Measurements from ENCODE around the gene CYP2W1. TPM values are rescaled to one million over a fixed set of nuclear protein-coding genes. Genes with fewer than 3 reads are reported as not detected.

CYP2W1 gene
- polyA plus RNA-seq, 4 donors = 1.3 to 6.4 (median 2.0) TPM

DNA sequence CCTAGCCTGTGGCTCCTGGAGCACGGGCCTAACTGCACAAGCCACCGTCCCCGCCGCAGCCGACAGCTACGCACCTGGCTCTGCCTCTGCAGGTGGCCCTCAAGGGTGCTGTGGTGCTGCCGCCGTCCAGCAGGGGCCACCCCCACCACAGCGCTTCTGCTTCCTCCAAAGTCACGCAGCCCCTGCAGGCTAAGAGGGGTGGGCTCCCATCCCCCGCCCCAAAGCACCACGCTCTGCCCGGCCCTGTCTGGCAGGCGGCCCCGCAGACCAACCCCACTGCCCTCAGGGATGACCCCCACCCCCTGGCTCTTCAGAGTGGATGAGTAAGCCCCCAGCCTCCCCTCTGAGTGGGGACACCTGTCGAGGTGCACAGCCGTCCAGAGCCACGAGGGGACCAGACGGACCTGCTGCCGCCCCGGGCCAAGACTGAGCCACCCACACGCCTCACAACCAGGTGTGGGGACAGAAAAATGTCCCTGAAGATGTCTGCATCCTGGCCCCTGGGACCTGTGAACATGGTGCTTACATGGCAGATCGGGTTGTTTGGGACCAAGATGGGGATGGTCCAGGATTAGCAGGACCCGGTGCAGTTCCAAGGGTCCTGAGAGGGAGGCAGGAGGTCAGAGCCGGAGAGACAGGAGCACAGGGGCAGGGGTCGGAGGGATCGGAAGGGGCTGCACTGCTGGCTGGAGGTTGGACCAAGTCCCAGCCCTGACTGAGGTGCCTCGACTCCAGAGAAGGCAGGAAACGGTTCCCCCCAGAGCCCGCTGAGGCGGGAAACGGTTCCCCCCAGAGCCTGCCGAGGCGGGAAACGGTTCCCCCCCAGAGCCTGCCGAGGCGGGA, 19.5 kb upstream of the CYP2W1 start:
- no peak for DNase-seq (ENCODE audit: low read depth in 4 of 4, low spot score in 3 of 4)

DNA sequence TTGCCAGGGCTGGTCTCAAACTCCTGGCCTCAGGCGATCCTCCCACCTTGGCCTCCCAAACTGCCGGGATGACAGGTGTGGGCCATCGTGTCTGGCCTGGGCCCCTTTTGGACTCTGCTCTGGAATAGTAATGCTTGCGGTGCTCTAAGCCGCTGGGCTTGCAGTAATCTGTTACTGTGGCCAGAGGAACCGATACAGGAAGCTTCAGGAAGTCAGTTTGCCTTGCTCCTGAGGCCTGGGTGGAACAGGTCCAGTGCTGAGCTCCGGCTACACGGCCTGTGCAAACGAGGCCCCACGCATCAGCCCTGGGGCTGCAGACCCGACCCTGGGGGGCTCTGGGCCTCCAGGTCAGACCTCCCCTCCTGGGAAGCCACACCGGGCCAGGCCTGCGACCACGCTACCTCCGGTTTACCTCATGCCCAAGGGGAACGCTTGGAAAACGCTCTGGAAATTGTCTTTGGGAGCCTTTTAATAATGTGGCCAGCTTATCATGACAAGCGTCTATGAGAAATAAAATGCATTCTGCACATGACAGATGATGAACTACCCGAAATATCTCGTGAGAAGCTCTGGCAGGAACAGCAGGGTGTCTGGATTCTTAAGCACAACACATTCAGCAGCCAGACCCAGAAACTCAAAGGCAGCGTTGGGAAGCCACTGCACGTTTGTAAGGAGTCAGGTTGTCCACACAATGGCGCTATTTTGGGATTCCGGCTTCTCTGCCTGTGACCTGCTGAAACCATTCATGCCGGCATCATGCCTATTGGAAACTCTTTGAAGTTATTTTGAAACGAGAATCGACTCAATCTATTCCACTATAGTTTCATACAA, 18.4 kb upstream of the CYP2W1 start:
- no peak for DNase-seq (ENCODE audit: low read depth in 4 of 4, low spot score in 3 of 4)

DNA sequence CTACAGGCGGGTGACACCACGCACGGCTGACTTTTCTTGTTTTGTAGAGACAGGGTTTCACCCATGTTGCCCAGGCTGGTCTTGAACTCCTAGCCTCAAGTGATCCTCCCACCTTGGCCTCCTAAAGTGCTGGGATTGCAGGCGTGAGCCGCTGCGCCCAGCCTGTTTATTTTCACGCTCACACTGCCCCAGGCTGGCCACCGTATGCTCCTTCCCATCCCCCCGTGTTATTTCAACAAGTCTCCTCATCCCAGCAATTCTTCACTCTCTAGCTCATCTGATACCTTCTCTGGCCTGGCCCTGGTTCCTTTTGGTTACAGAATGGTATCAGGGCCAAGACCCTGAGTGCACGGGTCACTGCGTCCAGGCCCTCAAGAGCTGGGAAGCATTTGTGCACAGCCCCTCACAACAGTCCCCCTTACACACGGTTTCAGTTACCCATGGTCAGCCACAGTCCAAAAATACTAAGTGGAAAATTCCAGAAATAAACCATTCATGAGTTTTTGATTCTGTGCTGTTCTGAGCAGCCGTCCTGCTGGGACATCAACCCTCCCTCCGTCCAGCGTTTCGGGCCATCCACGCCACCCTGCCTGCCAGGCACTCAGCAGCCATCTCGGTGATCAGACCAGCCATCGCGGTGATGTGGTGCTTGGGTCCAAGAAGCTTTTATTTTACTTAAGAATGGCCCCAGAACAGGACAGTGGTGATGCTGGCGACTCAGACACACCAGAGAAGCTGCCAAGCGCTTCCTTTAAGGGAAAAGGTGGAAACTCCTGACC, 16.5 kb upstream of the CYP2W1 start:
- no peak for DNase-seq (ENCODE audit: low read depth in 4 of 4, low spot score in 3 of 4)

DNA sequence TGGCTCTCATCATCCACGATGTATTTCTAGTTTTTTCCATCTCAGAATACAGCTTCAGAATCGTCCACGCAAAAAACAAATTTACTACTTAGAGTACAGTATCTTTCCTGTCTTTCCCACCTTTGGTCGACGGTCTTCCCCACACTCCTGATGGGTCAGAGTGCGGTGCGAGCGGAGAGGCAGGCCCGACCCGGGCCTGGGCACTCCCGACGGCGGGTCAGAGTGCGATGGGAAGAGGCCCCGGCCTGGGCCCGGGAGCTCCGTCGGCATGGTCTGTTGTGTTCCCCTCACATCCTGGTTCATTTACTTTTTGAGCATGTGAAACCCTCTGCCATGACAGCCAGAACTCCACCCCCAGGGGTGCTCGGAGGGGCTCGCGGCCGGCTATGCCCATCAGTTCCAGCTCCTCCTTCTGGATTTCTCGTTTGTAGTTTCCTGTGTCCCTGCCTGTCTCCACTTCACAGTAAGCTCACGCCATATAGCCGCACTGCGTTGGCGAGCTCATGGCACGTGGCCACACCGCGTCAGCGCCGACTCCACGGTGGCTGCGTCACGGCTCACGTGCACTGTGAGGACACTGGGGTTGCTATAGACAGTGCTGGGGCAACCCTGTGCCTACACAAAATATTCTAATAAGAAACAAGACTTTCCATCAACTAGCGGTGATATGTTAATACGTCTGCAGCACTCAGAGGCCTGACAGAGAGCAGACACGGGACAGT, 15.5 kb upstream of the CYP2W1 start:
- DNase-seq (ENCODE audit: low read depth in 4 of 4, low spot score in 3 of 4) = no peak

DNA sequence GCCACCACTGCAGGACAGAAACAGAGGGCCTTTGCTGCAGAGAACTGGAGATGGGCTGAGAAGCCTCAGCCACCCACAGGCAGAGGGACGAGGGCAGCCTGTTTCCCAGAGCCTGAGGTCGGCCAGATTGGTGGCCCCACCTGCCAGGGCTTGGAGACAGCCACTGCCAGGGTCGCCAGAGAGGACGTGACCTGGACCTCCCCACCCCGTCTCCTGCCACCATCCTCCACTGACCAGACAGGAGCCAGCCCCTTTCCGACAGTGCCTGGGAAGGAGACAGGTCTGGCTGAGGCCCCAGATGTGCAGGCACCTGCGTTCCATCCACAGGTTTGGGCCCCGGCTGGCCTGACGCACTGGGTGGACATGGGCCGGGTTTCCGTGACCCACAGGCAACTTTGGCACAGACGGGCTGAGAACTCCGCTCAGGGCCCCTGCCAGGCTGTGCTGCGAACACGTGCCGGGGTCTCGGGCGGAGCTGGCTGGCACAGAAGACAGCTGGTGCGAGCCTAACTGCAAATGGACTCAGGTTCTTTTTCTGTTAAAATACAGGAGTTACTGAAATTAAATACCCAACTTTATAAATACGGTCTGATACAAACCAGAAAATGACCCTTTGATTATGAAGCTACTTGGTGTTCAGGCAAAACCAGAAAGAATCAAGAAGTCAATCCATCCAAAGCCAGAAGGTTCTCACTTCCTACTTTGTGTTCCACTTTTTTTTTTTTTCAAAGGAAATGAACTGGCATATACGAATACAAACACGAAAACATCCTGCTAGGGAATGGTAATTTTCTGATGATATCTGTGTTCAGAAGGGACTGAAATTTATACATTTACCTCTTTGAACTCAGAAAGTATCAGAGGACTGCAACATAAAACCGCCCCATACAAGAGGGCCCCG, 14.5 kb upstream of the CYP2W1 start:
- no peak for DNase-seq (ENCODE audit: low read depth in 4 of 4, low spot score in 3 of 4)

DNA sequence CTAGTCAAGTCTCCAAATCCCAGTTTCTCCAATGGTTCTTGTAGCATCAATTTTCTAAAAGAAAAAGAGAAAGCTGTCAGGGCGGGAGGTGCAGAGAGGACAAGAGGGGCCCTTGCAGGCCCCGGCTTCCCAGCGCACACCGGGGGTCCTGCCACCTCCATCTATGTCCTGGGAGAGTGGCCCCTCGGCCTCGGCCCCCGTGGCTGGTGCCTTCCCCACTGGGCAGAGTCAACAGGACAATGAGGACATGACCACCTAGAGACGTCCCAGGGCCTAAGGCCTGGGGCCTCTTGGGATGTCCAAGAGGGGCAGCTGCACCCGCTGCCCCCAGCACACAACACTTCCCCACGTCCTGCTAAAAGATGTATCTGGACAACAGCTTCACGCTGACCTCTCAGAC, 13.6 kb upstream of the CYP2W1 start:
- no peak for DNase-seq (ENCODE audit: low read depth in 4 of 4, low spot score in 3 of 4)

DNA sequence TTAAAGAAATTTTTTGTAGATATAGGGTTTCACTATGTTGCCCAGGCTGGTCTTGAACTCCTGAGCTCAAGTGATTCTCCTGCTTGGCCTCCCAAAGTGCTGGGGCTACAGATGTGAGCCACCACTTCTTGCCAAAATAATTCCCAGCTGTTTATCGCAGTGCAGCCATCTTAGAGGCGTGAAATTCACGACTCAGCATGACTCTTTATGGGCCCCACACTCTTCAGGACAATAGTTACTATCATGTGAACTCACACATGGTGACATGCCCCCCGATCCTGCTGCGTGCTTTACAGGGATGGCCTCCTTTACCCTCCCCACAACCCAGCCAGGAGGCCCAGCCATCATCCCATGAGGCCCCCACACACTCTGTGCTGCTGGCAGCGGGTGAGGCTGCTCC, 12.2 kb upstream of the CYP2W1 start:
- no peak for DNase-seq (ENCODE audit: low read depth in 4 of 4, low spot score in 3 of 4)

DNA sequence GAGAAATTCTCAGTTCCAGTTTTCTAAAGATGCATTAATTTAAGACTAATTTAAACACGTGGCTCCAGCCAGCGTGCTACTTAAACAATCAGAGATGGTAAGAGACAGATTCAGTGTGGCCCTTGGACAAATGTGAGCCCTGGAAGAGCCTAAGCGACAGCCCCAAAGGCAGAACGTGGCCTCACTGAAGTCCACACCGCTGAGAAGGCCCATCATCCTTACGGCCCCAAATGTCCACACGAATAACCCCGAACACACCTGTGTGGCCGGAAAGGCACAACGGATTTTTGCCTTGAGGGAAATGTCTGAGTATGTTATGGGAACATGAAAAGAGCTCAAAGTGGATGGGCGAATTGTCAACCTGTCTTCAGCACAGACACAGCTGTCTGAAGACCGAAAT, 10.9 kb upstream of the CYP2W1 start:
- DNase-seq (ENCODE audit: low read depth in 4 of 4, low spot score in 3 of 4) = no peak

DNA sequence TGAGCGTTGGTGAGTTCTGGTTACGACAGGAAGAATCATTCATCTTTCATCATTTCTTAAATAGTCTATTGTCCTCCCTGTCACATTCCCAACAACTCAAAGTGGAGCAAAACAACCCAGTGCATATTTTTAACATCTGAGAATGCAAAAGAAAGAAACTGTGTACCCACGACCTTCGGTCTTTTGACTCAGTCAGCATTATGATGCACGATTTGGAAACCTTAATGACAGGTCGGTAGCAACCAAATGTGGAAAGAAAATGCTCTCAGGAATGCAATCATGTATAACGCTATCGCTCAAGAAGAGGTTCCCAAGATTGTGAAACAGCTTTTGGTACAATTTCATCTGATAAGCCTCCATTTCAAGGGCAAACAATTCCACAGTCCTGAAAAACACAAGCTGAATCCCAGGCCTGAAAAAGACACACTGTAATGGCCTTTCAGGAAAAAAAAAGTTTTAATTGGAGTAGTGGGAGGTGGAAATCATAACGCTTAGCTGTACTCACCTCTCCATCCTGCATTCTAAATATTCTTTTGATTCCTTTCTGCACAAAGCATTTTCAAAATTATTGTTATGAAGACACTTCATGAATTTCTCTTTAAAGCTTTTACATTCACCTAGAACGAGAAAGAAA, 10.2 kb upstream of the CYP2W1 start:
- DNase-seq (ENCODE audit: low read depth in 4 of 4, low spot score in 3 of 4) = no peak

DNA sequence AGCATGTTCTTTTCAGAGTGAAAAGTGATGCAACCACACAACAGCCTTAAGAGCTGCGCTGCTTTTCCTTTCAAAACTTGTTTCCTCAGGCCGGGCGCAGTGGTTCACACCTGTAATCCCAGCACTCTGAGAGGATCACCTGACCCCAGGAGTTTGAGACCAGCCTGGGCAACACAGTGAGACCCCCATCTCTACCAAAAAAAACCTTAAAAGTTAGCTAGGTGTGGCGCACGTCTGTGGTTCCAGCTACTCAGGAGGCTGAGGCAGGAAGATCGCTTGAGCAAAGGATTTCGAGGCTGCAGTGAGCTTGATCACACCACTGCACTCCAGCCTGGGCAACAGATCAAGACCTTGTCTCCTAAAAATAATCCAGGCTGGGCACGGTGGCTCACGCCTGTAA, 9.7 kb upstream of the CYP2W1 start:
- DNase-seq (ENCODE audit: low read depth in 4 of 4, low spot score in 3 of 4) = no peak

DNA sequence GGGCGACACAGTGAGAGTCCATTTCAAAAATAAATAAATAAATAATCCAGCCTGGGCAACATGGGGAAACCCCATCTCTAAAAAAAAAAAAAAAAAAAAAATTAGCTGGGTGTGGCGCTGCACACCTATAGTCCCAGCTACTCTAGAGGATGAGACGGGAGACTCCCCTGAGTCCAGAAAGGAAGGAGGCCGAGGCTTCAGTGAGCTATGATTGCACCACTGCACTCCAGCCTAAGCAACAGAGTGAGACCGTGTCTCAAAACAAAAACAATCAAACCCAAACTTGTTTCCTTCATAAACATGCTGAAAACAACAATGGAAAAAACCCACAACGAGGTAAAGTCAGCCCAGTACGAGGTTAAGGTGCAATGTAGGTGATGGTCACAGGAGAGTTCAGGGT, 8.8 kb upstream of the CYP2W1 start:
- DNase-seq (ENCODE audit: low read depth in 4 of 4, low spot score in 3 of 4) = no peak

DNA sequence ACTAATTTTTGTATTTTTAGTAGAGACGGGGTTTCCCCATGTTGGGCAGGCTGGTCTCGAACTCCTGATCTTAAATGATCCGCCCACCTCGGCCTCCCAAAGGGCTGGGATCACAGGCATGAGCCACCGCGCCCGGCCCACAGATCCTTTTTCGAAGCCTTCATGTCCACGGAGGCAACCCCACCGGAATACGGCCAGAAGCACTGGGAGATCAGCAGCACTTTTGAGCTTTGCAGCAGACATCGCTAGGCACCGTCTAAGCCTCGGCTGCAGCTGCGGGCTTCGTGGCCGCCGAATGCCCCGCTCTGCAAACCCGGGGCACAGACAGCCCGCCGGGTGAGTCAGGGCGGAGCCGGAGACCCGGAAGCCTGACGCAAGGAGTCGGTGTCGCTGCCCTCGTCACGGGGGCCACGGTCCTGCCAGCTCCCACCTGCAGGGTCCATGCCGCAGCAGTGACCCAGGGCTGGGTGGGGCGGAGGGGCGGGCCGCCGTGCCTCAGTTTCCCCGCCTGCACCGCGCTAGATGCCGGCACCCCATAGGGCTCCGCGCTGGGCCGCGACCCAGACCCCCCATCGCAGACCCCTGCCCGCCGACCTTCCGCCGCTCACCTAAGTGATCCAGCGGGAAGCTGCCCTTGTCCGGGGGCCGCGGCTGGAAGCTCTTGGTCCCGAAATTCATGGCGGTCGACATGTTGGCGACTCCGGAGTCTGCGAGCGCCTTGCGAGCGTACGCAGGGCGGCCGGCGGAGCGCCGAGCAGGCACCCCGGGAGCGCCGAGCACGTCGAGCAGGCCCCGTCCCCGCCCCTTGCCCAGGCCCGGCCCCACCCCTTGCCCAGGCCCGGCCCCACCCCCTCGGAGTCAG, 7.9 kb upstream of the CYP2W1 start, which contains the start of gene COX19:
COX19 (minus strand) TSS at position 730 of the 862 bp plus-strand sequence; CDS start at position 690, 40 bp downstream.
- DNase-seq (ENCODE audit: low read depth in 4 of 4, low spot score in 3 of 4) = peak; percentile 65 to 72 (median 70)

DNA sequence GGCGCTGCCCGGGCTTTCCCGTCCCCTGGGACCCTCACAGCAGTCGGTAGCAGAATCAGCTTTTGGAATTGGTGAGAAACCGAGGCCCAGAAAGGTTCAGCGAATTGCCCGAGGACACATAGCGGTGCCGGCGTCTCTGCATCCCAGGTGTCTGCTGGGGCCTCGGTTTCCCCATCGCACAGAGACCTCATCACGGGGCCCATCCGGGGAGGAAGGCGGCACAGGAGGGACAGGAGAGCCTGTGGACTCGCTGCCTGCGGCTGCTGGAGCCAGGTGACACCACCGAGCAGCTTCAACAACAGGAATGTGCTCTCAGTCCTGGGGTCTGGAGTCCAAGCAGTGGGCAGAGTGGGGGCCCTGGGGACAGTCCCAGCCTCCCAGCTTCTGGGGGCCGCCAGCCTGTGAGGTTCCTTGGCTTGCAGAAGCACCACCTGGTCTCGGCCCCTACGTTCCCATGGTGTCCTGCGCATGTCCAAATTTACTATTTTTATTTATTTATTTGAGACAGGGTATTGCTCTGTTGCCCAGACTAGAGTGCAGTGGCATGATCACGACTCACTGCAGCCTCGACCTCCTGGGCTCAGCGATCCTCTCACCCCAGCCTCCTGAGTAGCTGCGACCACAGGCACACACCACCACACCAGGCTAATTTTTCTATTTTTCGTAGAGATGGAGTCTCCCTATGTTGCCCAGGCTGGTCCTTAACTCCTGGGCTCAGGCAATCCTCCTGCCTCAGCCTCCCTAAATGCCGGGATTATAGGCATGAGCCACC, 7.1 kb upstream of the CYP2W1 start:
- DNase-seq (ENCODE audit: low read depth in 4 of 4, low spot score in 3 of 4) = no peak

DNA sequence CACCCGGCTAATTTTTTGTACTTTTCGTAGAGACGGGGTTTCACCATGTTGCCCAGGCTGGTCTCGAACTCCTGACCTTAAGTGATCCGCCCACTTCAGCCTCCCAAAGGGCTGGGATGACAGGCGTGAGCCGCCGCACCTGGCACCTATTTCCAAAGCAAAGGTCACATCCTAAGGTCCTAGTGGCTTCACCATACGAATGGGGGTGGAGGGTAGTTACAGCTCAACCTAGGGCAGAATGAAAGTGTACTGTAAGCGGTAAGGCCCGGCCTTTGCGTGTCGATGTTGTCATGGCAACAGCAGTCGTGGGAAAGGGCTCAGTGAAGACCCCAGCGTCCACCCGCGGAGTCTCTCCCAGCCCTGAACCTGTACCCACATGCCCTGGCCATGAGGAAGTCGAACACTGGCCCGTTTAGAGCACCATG, 6.1 kb upstream of the CYP2W1 start:
- no peak for DNase-seq (ENCODE audit: low read depth in 4 of 4, low spot score in 3 of 4)

DNA sequence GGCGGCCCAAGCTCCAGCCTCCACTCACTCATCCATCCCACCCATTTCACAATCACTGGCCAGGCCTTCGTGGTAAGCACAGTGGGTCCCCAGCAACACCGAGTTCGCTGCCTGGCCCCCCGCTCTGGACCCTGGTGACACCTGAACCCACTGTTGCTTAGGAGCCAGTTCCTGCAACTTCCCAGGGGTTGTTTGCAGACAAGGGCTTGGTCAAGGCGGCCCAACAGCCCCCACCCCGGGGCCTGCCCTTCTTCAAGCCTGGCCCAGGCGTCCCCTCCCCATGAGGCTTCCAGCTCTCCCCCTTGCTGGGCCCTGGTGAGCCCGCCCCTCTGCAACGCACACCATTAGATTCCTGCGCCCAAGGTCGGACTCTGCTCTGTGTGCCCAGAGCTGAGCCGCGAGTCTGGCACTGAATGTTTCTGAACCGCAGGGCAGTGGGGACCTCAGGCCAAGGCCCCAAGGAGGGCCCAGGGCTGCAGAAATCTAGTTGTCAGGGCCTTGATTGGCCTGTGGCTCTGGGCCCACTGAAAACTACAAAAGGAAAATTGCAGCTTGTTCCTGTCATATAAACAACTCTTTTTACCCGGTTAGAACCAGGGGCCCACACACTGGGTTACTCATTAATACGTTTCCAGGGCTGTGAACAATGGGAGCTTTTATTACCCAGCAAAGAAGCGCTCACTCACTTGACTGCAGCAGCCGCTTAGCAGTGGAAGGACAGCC, 5.5 kb upstream of the CYP2W1 start:
- peak in 2 of 4 donors; percentile 65 to 75 for DNase-seq (ENCODE audit: low read depth in 4 of 4, low spot score in 3 of 4)

DNA sequence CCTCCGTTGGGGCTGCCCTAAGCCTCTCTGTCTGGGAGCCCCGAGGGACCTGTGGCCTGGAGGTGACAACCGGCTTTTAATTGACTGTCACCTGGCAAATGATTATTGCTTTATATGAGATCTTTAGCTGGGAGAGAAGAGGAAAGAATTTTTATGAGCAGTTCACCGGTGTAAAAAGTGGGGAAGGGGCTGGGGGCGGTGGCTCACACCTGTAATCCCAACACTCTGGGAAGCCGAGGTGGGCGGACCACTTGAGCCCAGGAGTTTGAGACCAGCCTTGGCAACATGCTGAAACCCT, 5.0 kb upstream of the CYP2W1 start:
- DNase-seq (ENCODE audit: low read depth in 4 of 4, low spot score in 3 of 4) = no peak
